Measurements from ENCODE around the gene PLEKHD1.

The PLEKHD1 gene

DNA sequence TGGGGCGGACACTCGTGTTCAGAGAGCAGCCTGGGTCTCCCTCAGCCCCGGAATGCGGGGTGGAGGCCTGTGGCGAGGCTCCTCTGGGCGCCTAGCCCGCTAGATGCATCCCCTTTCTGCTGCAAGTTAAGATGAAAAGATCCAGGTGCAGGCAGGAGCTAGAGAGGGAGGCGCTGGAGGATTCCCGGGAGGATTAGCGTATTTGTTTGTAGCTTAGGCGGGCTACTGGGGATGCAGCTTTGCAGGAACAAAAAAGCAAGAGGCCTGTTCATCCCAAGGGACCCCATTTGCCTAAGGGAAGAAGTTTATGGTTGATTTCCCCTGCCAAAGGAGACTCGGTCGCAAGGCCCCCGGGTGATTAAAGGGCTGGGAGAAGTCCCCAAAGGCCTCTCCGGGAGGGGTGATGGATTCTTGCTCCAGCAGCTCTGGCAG is 89.3 kb downstream of the PLEKHD1 start:
- Histone ChIP-seq H3K4me3 (peak overlapping the region in 1 of 7 experiments; percentile 29), H3K27ac (no peak overlapping the region)

- Histone ChIP-seq H3K4me3 (peak within 1 kb of the TSS in 2 of 7 experiments; percentile 27 to 29), H3K27ac (no peak within 1 kb of the TSS)
These were observed 89.9 kb downstream of the PLEKHD1 start, which contains the start of gene CCDC177 for GRCh38 chr14:69574263-69574953. Gene CCDC177, minus strand, starts transcription at chr14:69574871. Its CDS starts 1,249 bp downstream, at chr14:69573622.

GRCh38 chr14:69574954-69575295 is 90.4 kb downstream of the PLEKHD1 start:
- H3K4me3 ChIP-seq: peak overlapping the region in 1 of 7 experiments; percentile 27
- no peak overlapping the region for H3K27ac ChIP-seq

GRCh38 chr14:69579476-69579875 is 94.9 kb downstream of the PLEKHD1 start:
- peak overlapping the region in 1 of 21 experiments; percentile 22 for H3K27ac ChIP-seq

GRCh38 chr14:69580009-69580577 is 95.6 kb downstream of the PLEKHD1 start:
- Histone ChIP-seq H3K27ac (peak overlapping the region in 1 of 21 experiments; percentile 22), H3K4me3 (no peak overlapping the region)

More at GRCh38 chr14:69579476-69579875, 94.9 kb downstream of the PLEKHD1 start:
- H3K4me3 ChIP-seq: no peak overlapping the region
